Activated CD8-positive, alpha-beta T cell treated with anti-CD3 and anti-CD28 coated beads for 36 hours (primary cell): ENCODE results near the gene TMPRSS13. TPM values are rescaled to one million over a fixed set of nuclear protein-coding genes. Genes with fewer than 3 reads are reported as not detected.

Experiments
- ATAC-seq: fragments of 200-7000 bp; cut with Tn5 transposase; one replicate; pipeline ENCODE4 v1.10.0; 2021; ENCODE audit warnings: mild to moderate bottlenecking, moderate library complexity
- CTCF ChIA-PET: fragments of 350-600 bp; sonication (Branson Sonifier 250); formaldehyde crosslinking; loops from one replicate; lab custom pipeline; 2021; ENCODE audit warnings: antibody characterized with exemption; lab: Charles Lee
- POLR2A ChIA-PET: fragments of 350-600 bp; sonication (Branson Sonifier 250); formaldehyde crosslinking; loops from one replicate; lab custom pipeline; 2021; ENCODE audit warnings: antibody characterized with exemption; lab: Charles Lee
- DNase-seq: peaks from one replicate; pipeline ENCODE4 v3.0.0-alpha.2; 2020
- H3K27ac Mint-ChIP-seq: one replicate; pipeline ENCODE4 v1.8.0; 2021; ENCODE audit warnings: mild to moderate bottlenecking, mixed read lengths
- H3K27me3 Mint-ChIP-seq: one replicate; pipeline ENCODE4 v1.8.0; 2021; ENCODE audit warnings: mixed read lengths
- H3K36me3 Mint-ChIP-seq: one replicate; pipeline ENCODE4 v1.8.0; 2021; ENCODE audit warnings: low read depth, mixed read lengths
- H3K4me1 Mint-ChIP-seq: one replicate; pipeline ENCODE4 v1.8.0; 2021; ENCODE audit warnings: low read depth, mixed read lengths
- H3K4me3 Mint-ChIP-seq: one replicate; pipeline ENCODE4 v1.8.0; 2021; ENCODE audit warnings: mild to moderate bottlenecking, moderate library complexity, mixed read lengths
- H3K9me3 Mint-ChIP-seq: one replicate; pipeline ENCODE4 v1.8.0; 2021; ENCODE audit warnings: mixed read lengths
- intact Hi-C: fragments of 100-400 bp; cut with micrococcal nuclease; formaldehyde crosslinking; loops from one replicate; pipeline ENCODE4 v1.10.0; 2022
- total RNA-seq, 2 experiments: library from RNA; stranded (reverse); gene quantifications; one replicate each; pipeline ENCODE4 v1.2.3, GENCODE V29; 2021
- TF ChIP-seq, protein P1 (sequence below): fragments of 200-600 bp; IDR thresholded peaks from one replicate; pipeline ENCODE4 v1.8.0; 2022; ENCODE audit warnings: antibody characterized with exemption, mild to moderate bottlenecking

Gene TMPRSS13
- total RNA-seq, 2 experiments from 2014 or later: 3.5 to 4.7 TPM

DNA sequence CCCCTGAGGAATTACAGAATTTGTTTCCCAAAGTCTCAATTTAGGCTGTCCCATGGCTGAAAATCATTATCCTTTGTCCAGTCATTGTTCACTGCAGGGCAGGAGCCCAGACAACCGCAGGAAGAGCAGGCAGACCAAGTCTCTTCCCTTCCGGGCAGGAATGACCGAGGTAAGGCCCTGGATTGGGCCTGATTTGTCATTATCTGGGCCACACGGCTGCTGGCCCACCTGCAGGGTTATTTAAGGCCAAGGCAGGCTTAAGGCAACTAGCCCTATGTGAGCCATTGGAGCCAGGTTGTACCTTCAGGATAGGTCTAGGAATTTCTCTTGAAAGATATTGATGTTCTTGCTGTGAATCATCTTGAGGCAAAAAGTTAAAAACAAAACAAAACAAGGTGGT is 47.2 kb upstream of the TMPRSS13 start:
- DNase-seq (no peak), ATAC-seq (no peak)
- H3K4me1 Mint-ChIP-seq: peaks cover 81% of the 10 kb centered on the region
- no peaks in the 10 kb centered on the region for H3K27me3 Mint-ChIP-seq
- TF ChIP-seq, protein P1, sequence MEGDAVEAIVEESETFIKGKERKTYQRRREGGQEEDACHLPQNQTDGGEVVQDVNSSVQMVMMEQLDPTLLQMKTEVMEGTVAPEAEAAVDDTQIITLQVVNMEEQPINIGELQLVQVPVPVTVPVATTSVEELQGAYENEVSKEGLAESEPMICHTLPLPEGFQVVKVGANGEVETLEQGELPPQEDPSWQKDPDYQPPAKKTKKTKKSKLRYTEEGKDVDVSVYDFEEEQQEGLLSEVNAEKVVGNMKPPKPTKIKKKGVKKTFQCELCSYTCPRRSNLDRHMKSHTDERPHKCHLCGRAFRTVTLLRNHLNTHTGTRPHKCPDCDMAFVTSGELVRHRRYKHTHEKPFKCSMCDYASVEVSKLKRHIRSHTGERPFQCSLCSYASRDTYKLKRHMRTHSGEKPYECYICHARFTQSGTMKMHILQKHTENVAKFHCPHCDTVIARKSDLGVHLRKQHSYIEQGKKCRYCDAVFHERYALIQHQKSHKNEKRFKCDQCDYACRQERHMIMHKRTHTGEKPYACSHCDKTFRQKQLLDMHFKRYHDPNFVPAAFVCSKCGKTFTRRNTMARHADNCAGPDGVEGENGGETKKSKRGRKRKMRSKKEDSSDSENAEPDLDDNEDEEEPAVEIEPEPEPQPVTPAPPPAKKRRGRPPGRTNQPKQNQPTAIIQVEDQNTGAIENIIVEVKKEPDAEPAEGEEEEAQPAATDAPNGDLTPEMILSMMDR: no peak
- H3K36me3 Mint-ChIP-seq: peaks cover 44% of the 10 kb centered on the region
- intact Hi-C loops: no loop called here
- peak overlapping the region; percentile 94 for H3K27ac Mint-ChIP-seq
- peak overlapping the region; percentile 73 for H3K4me3 Mint-ChIP-seq
- H3K9me3 Mint-ChIP-seq: peaks cover 6% of the 10 kb centered on the region
- CTCF ChIA-PET: interaction anchor here (1.0 to 31.9 kb wide), 4 partner anchors 11 to 76 kb away, joined by 3 to 386 read pairs (median 34); no protein-coding TSS in a partner anchor
- POLR2A ChIA-PET: interaction anchor here (0.9 to 32.8 kb wide), 5 partner anchors 24 to 77 kb away, joined by 3 to 710 read pairs (median 6); partner anchors contain the start of gene IL10RA

DNA sequence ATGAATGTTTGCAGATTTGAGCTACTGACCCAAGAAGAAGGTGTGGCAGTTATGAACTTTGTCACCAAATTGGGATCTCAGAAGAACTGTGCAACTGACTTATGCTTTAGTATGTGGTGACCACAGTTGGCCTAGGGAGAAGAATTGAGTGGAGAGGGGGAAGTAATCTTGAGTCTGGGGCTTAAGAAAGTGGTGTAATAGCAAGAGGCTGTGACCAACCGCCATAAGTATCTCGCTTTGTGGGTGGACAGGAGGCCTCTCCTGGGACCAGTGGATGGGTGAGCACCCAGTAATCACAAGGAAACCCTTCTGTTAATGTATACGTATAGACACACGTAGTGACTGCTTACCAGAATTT is 44.3 kb upstream of the TMPRSS13 start:
- H3K27me3 Mint-ChIP-seq: no peaks in the 10 kb centered on the region
- CTCF ChIA-PET: interaction anchor here (1.6 to 31.9 kb wide), 5 partner anchors 9 to 165 kb away, joined by 5 to 386 read pairs (median 7); no protein-coding TSS in a partner anchor
- H3K4me3 Mint-ChIP-seq: no peak overlapping the region
- H3K4me1 Mint-ChIP-seq: peaks cover 88% of the 10 kb centered on the region
- POLR2A ChIA-PET: interaction anchor here (0.7 to 32.8 kb wide), 7 partner anchors 8 to 1088 kb away, joined by 3 to 710 read pairs (median 5); partner anchors contain the start of gene IL10RA
- peaks cover 33% of the 10 kb centered on the region for H3K36me3 Mint-ChIP-seq
- peaks cover 6% of the 10 kb centered on the region for H3K9me3 Mint-ChIP-seq
- intact Hi-C loops: no loop called here
- ATAC-seq (no peak), DNase-seq (no peak)
- peak overlapping the region; percentile 58 for H3K27ac Mint-ChIP-seq
- TF ChIP-seq, protein P1: no peak

DNA sequence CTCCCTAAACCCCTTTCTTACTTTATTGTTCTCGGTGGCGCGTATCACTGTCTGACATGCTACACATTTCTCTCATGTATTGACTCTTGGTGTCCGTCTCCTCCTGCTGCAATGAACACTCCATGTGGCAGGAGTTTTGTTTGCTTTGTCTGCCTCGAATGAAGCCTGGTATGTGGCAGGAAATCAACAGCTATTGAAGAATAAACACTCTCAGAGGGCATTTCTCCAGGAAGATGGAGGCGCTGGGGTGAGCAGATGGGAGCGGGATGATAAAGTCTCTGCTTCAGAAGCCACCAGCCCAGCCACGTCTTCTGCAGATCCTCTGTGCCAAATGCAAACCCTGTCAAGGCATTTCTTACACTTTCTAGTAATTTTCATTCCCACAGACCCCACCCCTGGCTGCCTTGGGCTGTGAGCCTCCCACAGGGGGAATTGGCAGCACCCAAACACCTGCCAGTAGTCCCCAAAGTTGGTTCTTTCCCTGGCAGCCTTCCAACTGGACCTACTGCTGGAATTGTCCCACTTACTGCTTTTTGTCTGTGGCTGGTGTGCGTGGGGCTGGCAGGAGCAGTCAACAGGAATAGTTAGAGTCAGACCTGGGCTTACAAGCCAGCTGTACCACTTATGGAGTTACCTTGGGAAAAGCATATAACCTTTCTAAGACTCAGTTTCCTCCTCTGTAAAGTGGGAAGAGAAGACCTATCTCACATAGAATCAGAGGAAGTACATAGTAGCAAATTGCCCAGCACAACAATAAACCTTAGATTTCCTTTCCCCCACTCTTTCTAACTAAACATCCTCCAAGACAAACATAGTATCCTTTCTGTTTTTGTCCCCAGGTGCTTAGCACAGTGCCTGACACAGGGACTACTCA is 43.7 kb upstream of the TMPRSS13 start:
- intact Hi-C loops: no loop called here
- Mint-ChIP-seq H3K27me3 (no peaks in the 10 kb centered on the region), H3K9me3 (peaks cover 3% of the 10 kb centered on the region), H3K36me3 (peaks cover 33% of the 10 kb centered on the region), H3K27ac (peak overlapping the region; percentile 58), H3K4me3 (no peak overlapping the region), H3K4me1 (peaks cover 87% of the 10 kb centered on the region)
- TF ChIP-seq, protein P1: no peak
- CTCF ChIA-PET: interaction anchor here (0.6 to 31.9 kb wide), 6 partner anchors 8 to 165 kb away, joined by 3 to 386 read pairs (median 7); no protein-coding TSS in a partner anchor
- no peak for ATAC-seq
- DNase-seq: no peak
- POLR2A ChIA-PET: interaction anchor here (0.7 to 32.8 kb wide), 6 partner anchors 7 to 1088 kb away, joined by 3 to 710 read pairs (median 4); partner anchors contain the start of gene IL10RA

DNA sequence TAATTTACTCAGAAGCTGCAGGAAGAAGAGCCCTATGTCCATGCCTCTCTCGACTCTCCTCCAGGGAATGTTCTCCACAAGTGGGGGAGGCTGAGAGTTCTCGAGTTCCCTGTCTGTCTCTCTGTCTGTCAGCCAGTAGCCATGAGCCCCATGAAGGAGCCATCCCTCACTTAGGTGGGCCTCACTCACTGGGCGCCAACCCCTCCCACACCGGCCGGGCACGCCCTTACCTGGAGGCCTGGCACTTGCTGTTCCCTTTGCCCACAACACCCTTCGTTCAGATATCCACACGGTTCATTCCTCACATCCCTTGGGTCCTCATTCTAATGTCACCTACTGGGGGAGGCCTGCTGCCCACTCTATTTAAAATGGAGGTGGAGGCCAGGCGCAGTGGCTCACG is 42.8 kb upstream of the TMPRSS13 start:
- intact Hi-C loops: no loop called here
- no peaks in the 10 kb centered on the region for H3K9me3 Mint-ChIP-seq
- peaks cover 25% of the 10 kb centered on the region for H3K36me3 Mint-ChIP-seq
- DNase-seq: no peak
- H3K4me1 Mint-ChIP-seq: peaks cover 79% of the 10 kb centered on the region
- ATAC-seq: no peak
- peak overlapping the region; percentile 16 for H3K27ac Mint-ChIP-seq
- CTCF ChIA-PET: interaction anchor here (0.6 to 31.9 kb wide), 3 partner anchors 12 to 155 kb away, joined by 3 to 386 read pairs (median 7); no protein-coding TSS in a partner anchor
- no peak overlapping the region for H3K4me3 Mint-ChIP-seq
- POLR2A ChIA-PET: interaction anchor here (2.3 to 32.8 kb wide), 3 partner anchors 7 to 29 kb away, joined by 5 to 710 read pairs (median 8); partner anchors contain the start of gene IL10RA
- H3K27me3 Mint-ChIP-seq: no peaks in the 10 kb centered on the region
- TF ChIP-seq, protein P1: no peak
